GM12878 (cell line): ENCODE measurements around the gene ASCC2. TPM values are rescaled to one million over a fixed set of nuclear protein-coding genes. Genes with fewer than 3 reads are reported as not detected.
"Not testable (repeated sequence)": the region's sequence is repeated elsewhere in the genome, so short reads cannot be mapped to it uniquely, and the experiment has no call there.

Source experiments
- ATAC-seq: fragments of 200-7000 bp; cut with Tn5 transposase; 3 replicates; pipeline ENCODE4 v1.9.1; 2020; ENCODE audit warnings: mild to moderate bottlenecking, moderate library complexity
- BruUV-seq: library from RNA; stranded (reverse); fragments of 400-500 nt; replicated peaks from 2 replicates; lab custom pipeline; 2021; lab: Mats Ljungman, UMichigan
- CTCF ChIA-PET: fragments of 300-600 bp; sonication (Branson Sonifier 250); formaldehyde crosslinking; extraction: SDS; loops from one replicate; lab custom pipeline; 2021; ENCODE audit warnings: inconsistent platforms; lab: Yijun Ruan, JAX
- POLR2A ChIA-PET: fragments of 350-600 bp; formaldehyde crosslinking; extraction: SDS; loops from one replicate; lab custom pipeline; 2021; ENCODE audit warnings: inconsistent platforms; lab: Charles Lee
- RAD21 ChIA-PET: fragments of 300-600 bp; sonication (Branson Sonifier 250); formaldehyde crosslinking; loops from one replicate; lab custom pipeline; 2023; ENCODE audit warnings: antibody characterized with exemption; ENCODE audit not compliant: unreplicated experiment; lab: Charles Lee
- SMC1A ChIA-PET: fragments of 300-600 bp; sonication (Branson Sonifier 250); formaldehyde crosslinking; loops from one replicate; lab custom pipeline; 2023; ENCODE audit not compliant: unreplicated experiment, uncharacterized antibody; lab: Charles Lee
- DNase-seq: peaks from one replicate; pipeline ENCODE4 v3.0.0-alpha.2; 2011; ENCODE audit warnings: low read depth, low spot score
- FAIRE-seq: peaks from 3 replicates; lab custom pipeline; 2011; peaks lifted over from hg19 to GRCh38; lab: Jason Lieb, UNC
- H2AFZ ChIP-seq: 2 replicates; pipeline ENCODE4 v1.6.0; 2011; ENCODE audit warnings: low read depth, low read length, control low read depth; ENCODE audit not compliant: control insufficient read depth
- H3K27ac ChIP-seq: 2 replicates; pipeline ENCODE4 v1.5.1; 2011; ENCODE audit warnings: control low read depth; ENCODE audit not compliant: control insufficient read depth, insufficient read depth
- H3K27me3 ChIP-seq, 2 experiments: replicated peaks in 1 of 2; 2 replicates each; pipeline versions ENCODE4 v1.6.0 to v1.6.1; 2011; ENCODE audit warnings: low read length in 1 of 2; ENCODE audit not compliant: control insufficient read depth in 2 of 2, insufficient read depth in 2 of 2
- H3K36me3 ChIP-seq, 2 experiments: 2 replicates each; pipeline ENCODE4 v1.5.1; 2011; ENCODE audit warnings: low read length in 1 of 2; ENCODE audit not compliant: control insufficient read depth in 2 of 2, insufficient read depth in 2 of 2
- H3K4me1 ChIP-seq: 2 replicates; pipeline ENCODE4 v1.6.1; 2011; ENCODE audit warnings: mild to moderate bottlenecking, low read length, moderate library complexity, mixed read lengths; ENCODE audit not compliant: control insufficient read depth, insufficient read depth
- H3K4me2 ChIP-seq: 2 replicates; pipeline ENCODE4 v1.6.0; 2011; ENCODE audit warnings: control low read depth; ENCODE audit not compliant: control insufficient read depth, insufficient read depth
- H3K4me3 ChIP-seq: fragments of 200-600 bp; sonication (generic); 2 replicates; pipeline ENCODE4 v1.5.1; 2016
- H3K79me2 ChIP-seq: 2 replicates; pipeline ENCODE4 v1.6.0; 2011; ENCODE audit warnings: low read length; ENCODE audit not compliant: control insufficient read depth, insufficient read depth
- H3K9ac ChIP-seq: 2 replicates; pipeline ENCODE4 v1.8.0; 2011; ENCODE audit warnings: low read length, control low read depth, mixed read lengths; ENCODE audit not compliant: control insufficient read depth, insufficient read depth
- H3K9me3 ChIP-seq: replicated peaks from 3 replicates; pipeline ENCODE4 v1.5.1; 2011; ENCODE audit warnings: mild to moderate bottlenecking, low read length; ENCODE audit not compliant: control insufficient read depth, insufficient read depth
- H4K20me1 ChIP-seq: 2 replicates; pipeline ENCODE4 v1.6.0; 2011; ENCODE audit not compliant: control insufficient read depth, insufficient read depth
- SMAD5 ChIP-seq: IDR thresholded peaks from 2 replicates; pipeline ENCODE4 v1.6.1; 2016; ENCODE audit warnings: antibody characterized with exemption, low read depth
- YBX1 ChIP-seq: fragments of 450-650 bp; IDR thresholded peaks from 2 replicates; pipeline ENCODE4 v1.6.1; 2016; ENCODE audit warnings: antibody characterized with exemption
- YY1 ChIP-seq: IDR thresholded peaks from 2 replicates; pipeline ENCODE4 v1.6.1; 2011; ENCODE audit warnings: low read depth, mild to moderate bottlenecking, low read length
- ZNF207 ChIP-seq: fragments of 450-650 bp; IDR thresholded peaks from 2 replicates; pipeline ENCODE4 v1.6.1; 2014; ENCODE audit warnings: antibody characterized with exemption, mild to moderate bottlenecking, borderline replicate concordance
- WGBS: methylation state at CpG from one replicate; pipeline ENCODE4 v1.1.6; 2016; ENCODE audit warnings: low lambda C conversion rate; ENCODE audit not compliant: insufficient replicate concordance, insufficient coverage; ENCODE audit errors: missing lambda C conversion rate; 5-methylcytosine and 5-hydroxymethylcytosine counted together
- in situ Hi-C: fragments of 300-500 bp; cut with MboI; formaldehyde crosslinking; loops from 9 replicates; pipeline ENCODE4 v1.14.3; 2018; ENCODE audit warnings: mixed read lengths
- intact Hi-C: fragments of 100-400 bp; cut with micrococcal nuclease; formaldehyde crosslinking; loops from one replicate; pipeline ENCODE4 v1.14.2; 2022; ENCODE audit not compliant: unreplicated experiment
- polyA plus RNA-seq, 11 experiments: library from polyadenylated mRNA; depleted of rRNA in 4 of 11; unstranded in 6 of 11; stranded (reverse) in 5 of 11; fragments of >200 nt; fragmentation: Nextera tagmentation in 4 of 11; fragmentation: Illumina TruSeq in 1 of 11; extraction: Ambion mirVana in 4 of 11; extraction: Trizol in 1 of 11; gene quantifications; 1 replicate in 1 of 11; 2 replicates in 10 of 11; pipeline versions ENCODE4 v1.2.1 to v1.2.3, GENCODE V29; 2011 to 2016; ENCODE audit warnings: inconsistent platforms in 2 of 11, missing spikeins in 2 of 11, low read depth in 1 of 11
- total RNA-seq, 4 experiments: library from RNA; depleted of rRNA in 3 of 4; stranded (reverse); fragments of >200 nt in 3 of 4; fragmentation: Illumina TruSeq in 1 of 4; extraction: Trizol in 1 of 4; gene quantifications; 2 replicates each; pipeline versions ENCODE4 v1.2.1 to v1.2.3, GENCODE V29; 2013 to 2021
- TF ChIP-seq, protein P1 (sequence below): fragments of 450-650 bp; IDR thresholded peaks from 2 replicates; pipeline ENCODE4 v1.6.1; 2016; ENCODE audit warnings: mild to moderate bottlenecking
- TF ChIP-seq, protein P2 (sequence below): IDR thresholded peaks from 2 replicates; pipeline ENCODE4 v1.6.1; 2012; ENCODE audit warnings: low read depth, low read length, improper control_type of control experiment

Gene ASCC2
- total and polyA plus RNA-seq, 10 of the 15 experiments (the other 5 are each of a cell fraction or from before 2014, with no cell fraction given), result 5.3 to 91.4 (median 56.5) TPM

DNA sequence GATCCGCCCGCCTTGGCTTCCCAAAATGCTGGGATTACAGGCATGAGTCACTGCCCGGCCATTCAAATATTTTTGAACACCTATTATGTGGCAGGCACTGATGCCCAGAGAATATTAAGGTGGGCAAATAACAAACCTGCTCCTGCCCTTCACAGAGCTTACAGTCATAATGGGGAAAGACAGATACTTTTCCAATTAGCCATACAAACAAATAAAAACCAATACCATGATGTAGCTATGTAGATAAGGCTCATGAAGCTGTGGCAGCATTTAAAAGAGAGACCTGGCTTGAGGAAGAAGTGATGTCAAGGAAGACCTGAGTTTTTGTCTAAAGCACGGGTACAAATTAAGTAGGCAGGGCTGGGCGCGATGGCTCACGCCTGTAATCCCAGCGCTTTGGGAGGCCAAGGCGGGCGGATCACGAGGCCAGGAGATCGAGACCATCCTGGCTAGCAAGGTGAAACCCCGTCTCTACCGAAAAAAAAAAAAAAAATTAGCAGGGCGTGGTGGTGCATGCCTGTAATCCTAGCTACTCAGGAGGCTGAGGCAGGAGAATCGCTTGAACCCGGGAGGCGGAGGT, 1.2 kb downstream of the ASCC2 start:
- DNase-seq, H3K27me3 ChIP-seq, H3K27ac ChIP-seq, BruUV-seq, H3K9ac ChIP-seq, H4K20me1 ChIP-seq, H3K4me1 ChIP-seq, in situ Hi-C loops, ATAC-seq, H3K9me3 ChIP-seq, FAIRE-seq, H2AFZ ChIP-seq: not testable (repeated sequence)
- SMC1A ChIA-PET, result interaction anchor here (1.1 to 2.5 kb wide), 2 partner anchors 16 to 168 kb away, joined by 3 to 11 read pairs; no protein-coding TSS in a partner anchor
- Histone ChIP-seq H3K79me2 (peaks cover 22% of the 10 kb centered on the region), H3K4me3 (peak overlapping the region; percentile 99; the same call in 1 of the 2 replicates), H3K4me2 (peak overlapping the region; percentile 86), H3K36me3 (peaks cover 0 to 13% of the 10 kb centered on the region in 2 experiments; a peak in 3 of 4 replicates)
- POLR2A ChIA-PET, result interaction anchor here (0.6 to 1.9 kb wide), 3 partner anchors 16 to 633 kb away, joined by 3 to 6 read pairs (median 3); no protein-coding TSS in a partner anchor
- TF ChIP-seq, protein P1, sequence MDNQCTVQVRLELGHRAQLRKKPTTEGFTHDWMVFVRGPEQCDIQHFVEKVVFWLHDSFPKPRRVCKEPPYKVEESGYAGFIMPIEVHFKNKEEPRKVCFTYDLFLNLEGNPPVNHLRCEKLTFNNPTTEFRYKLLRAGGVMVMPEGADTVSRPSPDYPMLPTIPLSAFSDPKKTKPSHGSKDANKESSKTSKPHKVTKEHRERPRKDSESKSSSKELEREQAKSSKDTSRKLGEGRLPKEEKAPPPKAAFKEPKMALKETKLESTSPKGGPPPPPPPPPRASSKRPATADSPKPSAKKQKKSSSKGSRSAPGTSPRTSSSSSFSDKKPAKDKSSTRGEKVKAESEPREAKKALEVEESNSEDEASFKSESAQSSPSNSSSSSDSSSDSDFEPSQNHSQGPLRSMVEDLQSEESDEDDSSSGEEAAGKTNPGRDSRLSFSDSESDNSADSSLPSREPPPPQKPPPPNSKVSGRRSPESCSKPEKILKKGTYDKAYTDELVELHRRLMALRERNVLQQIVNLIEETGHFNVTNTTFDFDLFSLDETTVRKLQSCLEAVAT, result peak; percentile 65; the same call in 1 of the 2 replicates
- RAD21 ChIA-PET, result interaction anchor here (1.3 to 2.3 kb wide), 3 partner anchors 16 to 169 kb away, joined by 3 to 9 read pairs (median 7); no protein-coding TSS in a partner anchor
- intact Hi-C loops, result loop anchor here (5.0 kb wide), 1 partner anchor 170 kb away; no protein-coding TSS in a partner anchor
- WGBS, result over 99% methylated on average over 13 of the region's 18 CpGs
- CTCF ChIA-PET, result interaction anchor here (0.6 to 1.9 kb wide), 3 partner anchors 39 to 168 kb away, joined by 3 to 11 read pairs (median 5); no protein-coding TSS in a partner anchor

DNA sequence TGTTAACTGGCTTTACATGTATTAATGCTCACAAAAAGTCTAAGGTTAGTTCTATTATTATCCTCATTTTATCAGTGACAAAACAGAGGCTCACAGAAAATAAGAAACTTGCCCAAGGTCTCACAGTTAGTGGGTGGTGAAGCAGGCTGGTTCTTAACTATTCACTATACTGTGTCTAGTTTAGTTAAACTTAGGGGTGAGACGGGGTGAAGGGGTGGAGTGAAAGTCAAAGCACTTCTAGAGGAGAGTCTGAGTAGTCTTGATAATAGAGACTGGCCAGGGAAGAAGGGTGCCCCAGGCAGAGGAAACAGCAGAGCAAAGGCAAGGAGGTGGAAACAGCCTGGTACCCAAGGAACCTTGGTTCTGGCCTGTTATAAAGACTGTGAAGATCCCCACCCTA, 4.0 kb downstream of the ASCC2 start:
- ATAC-seq (no peak), FAIRE-seq (no peak), DNase-seq (no peak)
- Histone ChIP-seq H3K27ac (no peak overlapping the region), H3K4me1 (peaks cover 6% of the 10 kb centered on the region), H3K9me3 (no peaks in the 10 kb centered on the region), H3K27me3 (no peaks in the 10 kb centered on the region), H3K9ac (no peak overlapping the region), H3K79me2 (peaks cover 22% of the 10 kb centered on the region), H3K36me3 (peaks cover 4 to 21% of the 10 kb centered on the region in 2 experiments), H3K4me3 (no peak overlapping the region), H3K4me2 (no peak overlapping the region), H2AFZ (no peak overlapping the region), H4K20me1 (no peaks in the 10 kb centered on the region)
- intact Hi-C loops, result no loop called here
- ChIA-PET CTCF (no interaction called here), SMC1A (no interaction called here), POLR2A (no interaction called here), RAD21 (no interaction called here)
- 100% methylated on average over 1 of the region's 1 CpG for WGBS
- no peak for TF ChIP-seq SMAD5
- TF ChIP-seq ZNF207, result no peak
- TF ChIP-seq YBX1, result no peak
- no peak for TF ChIP-seq YY1
- TF ChIP-seq, protein P2, sequence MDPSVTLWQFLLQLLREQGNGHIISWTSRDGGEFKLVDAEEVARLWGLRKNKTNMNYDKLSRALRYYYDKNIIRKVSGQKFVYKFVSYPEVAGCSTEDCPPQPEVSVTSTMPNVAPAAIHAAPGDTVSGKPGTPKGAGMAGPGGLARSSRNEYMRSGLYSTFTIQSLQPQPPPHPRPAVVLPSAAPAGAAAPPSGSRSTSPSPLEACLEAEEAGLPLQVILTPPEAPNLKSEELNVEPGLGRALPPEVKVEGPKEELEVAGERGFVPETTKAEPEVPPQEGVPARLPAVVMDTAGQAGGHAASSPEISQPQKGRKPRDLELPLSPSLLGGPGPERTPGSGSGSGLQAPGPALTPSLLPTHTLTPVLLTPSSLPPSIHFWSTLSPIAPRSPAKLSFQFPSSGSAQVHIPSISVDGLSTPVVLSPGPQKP, result no peak
- BruUV-seq, result no TSS peak
- in situ Hi-C loops, result no loop called here
